HepG2 (cell line): Measurements from ENCODE around the gene CORO1C. TPM values are rescaled to one million over a fixed set of nuclear protein-coding genes. Genes with fewer than 3 reads are reported as not detected.

ENCODE experiments used
- AHDC1 ChIP-seq: sonication (generic); formaldehyde crosslinking; IDR thresholded peaks from 2 replicates; pipeline ENCODE4 v1.5.1; 2020; ENCODE audit warnings: mild to moderate bottlenecking, missing genetic modification reagents, borderline replicate concordance
- CHD4 ChIP-seq: fragments of 200-600 bp; sonication (generic); IDR thresholded peaks from 2 replicates; pipeline ENCODE4 v1.7.0; 2017; ENCODE audit warnings: mild to moderate bottlenecking, low read length, borderline replicate concordance
- FLYWCH1 ChIP-seq: sonication (generic); formaldehyde crosslinking; IDR thresholded peaks from 2 replicates; pipeline ENCODE4 v1.8.1; 2023; ENCODE audit warnings: mild to moderate bottlenecking, missing genetic modification reagents
- JARID2 ChIP-seq: sonication (generic); formaldehyde crosslinking; IDR thresholded peaks from 2 replicates; pipeline ENCODE4 v1.8.1; 2023; ENCODE audit warnings: missing genetic modification reagents, inconsistent platforms; ENCODE audit not compliant: insufficient replicate concordance
- MAX ChIP-seq: IDR thresholded peaks from 2 replicates; pipeline ENCODE4 v1.6.1; 2012; ENCODE audit warnings: inconsistent platforms
- MTA1 ChIP-seq: sonication (generic); formaldehyde crosslinking; IDR thresholded peaks from 2 replicates; pipeline ENCODE4 v1.4.0; 2020; ENCODE audit warnings: missing genetic modification reagents, mild to moderate bottlenecking, borderline replicate concordance
- NCOR1 ChIP-seq: fragments of 200-600 bp; sonication (generic); IDR thresholded peaks from 2 replicates; pipeline ENCODE4 v1.7.0; 2017; ENCODE audit warnings: antibody characterized with exemption, low read length, borderline replicate concordance
- RFXAP ChIP-seq: sonication (generic); formaldehyde crosslinking; IDR thresholded peaks from 2 replicates; pipeline ENCODE4 v1.4.0; 2020; ENCODE audit warnings: missing genetic modification reagents, borderline replicate concordance
- SMC3 ChIP-seq: IDR thresholded peaks from 2 replicates; pipeline ENCODE4 v1.6.1; 2011; ENCODE audit warnings: low read length, improper control_type of control experiment
- SYNCRIP ChIP-seq: fragments of 200-400 bp; formaldehyde crosslinking; IDR thresholded peaks from 2 replicates; pipeline ENCODE4 v1.6.1; 2018; ENCODE audit warnings: mild to moderate bottlenecking, low read depth, low read length; ENCODE audit not compliant: insufficient read depth
- ZBTB7B ChIP-seq: sonication (generic); formaldehyde crosslinking; IDR thresholded peaks from 2 replicates; pipeline ENCODE4 v1.4.0; 2020; ENCODE audit warnings: missing genetic modification reagents
- ZNF224 ChIP-seq: sonication (generic); formaldehyde crosslinking; IDR thresholded peaks from 2 replicates; pipeline ENCODE4 v1.5.0; 2020; ENCODE audit warnings: mild to moderate bottlenecking, missing genetic modification reagents
- ZNF33A ChIP-seq: sonication (generic); formaldehyde crosslinking; IDR thresholded peaks from 2 replicates; pipeline ENCODE4 v1.5.1; 2020; ENCODE audit warnings: missing genetic modification reagents, mild to moderate bottlenecking, moderate library complexity, borderline replicate concordance
- ZNF564 ChIP-seq: sonication (generic); formaldehyde crosslinking; IDR thresholded peaks from 2 replicates; pipeline ENCODE4 v1.8.1; 2023; ENCODE audit warnings: mild to moderate bottlenecking, missing genetic modification reagents
- ZNF652 ChIP-seq: IDR thresholded peaks from 2 replicates; pipeline ENCODE4 v1.6.1; 2016; ENCODE audit warnings: low read depth, borderline replicate concordance
- ZXDC ChIP-seq: sonication (generic); formaldehyde crosslinking; IDR thresholded peaks from 2 replicates; pipeline ENCODE4 v1.5.0; 2020; ENCODE audit warnings: mild to moderate bottlenecking, missing genetic modification reagents
- polyA plus RNA-seq, 8 experiments: library from polyadenylated mRNA; depleted of rRNA in 3 of 8; stranded (reverse) in 7 of 8; unstranded in 1 of 8; fragments of >200 nt; fragmentation: Illumina TruSeq in 4 of 8; extraction: Trizol in 4 of 8; gene quantifications; 2 replicates each; pipeline versions ENCODE4 v1.2.1 to v1.2.3, GENCODE V29; 2011 to 2016; ENCODE audit warnings: low read depth in 4 of 8, missing spikeins in 1 of 8, mixed read lengths in 1 of 8; ENCODE audit not compliant: insufficient read depth in 1 of 8
- total RNA-seq, 5 experiments: library from RNA; depleted of rRNA; stranded (reverse); fragments of >200 nt; fragmentation: Illumina TruSeq; extraction: Trizol; gene quantifications; 2 replicates each; pipeline ENCODE4 v1.2.3, GENCODE V29; 2016; ENCODE audit warnings: low read depth in 1 of 5
- TF ChIP-seq, protein P1 (sequence below): IDR thresholded peaks from 2 replicates; pipeline ENCODE4 v1.6.1; 2016; ENCODE audit warnings: mild to moderate bottlenecking

The CORO1C gene
- total and polyA plus RNA-seq, 2 of the 13 experiments (the other 11 are each of a cell fraction or from before 2014, with no cell fraction given), result 73.7 to 131 TPM

GRCh38 chr12:108689314-108690190, 41.8 kb downstream of the CORO1C start (continued):
- TF ChIP-seq CHD4 (peak; percentile 48; the same call in 1 of the 2 replicates), SYNCRIP (no peak), MAX (no peak), ZNF652 (CRISPR knock-in tag) (peak; percentile 29; the same call in 1 of the 2 replicates), ZXDC (no peak), ZBTB7B (CRISPR knock-in tag) (0 out of 2 replicates have a peak, but pooled peaks have one; percentile 45), JARID2 (CRISPR knock-in tag) (no peak), RFXAP (CRISPR knock-in tag) (no peak), SMC3 (peak; percentile 30), MTA1 (CRISPR knock-in tag) (no peak), ZNF224 (CRISPR knock-in tag) (no peak), ZNF33A (CRISPR knock-in tag) (no peak), NCOR1 (no peak), FLYWCH1 (no peak), ZNF564 (CRISPR knock-in tag) (no peak), AHDC1 (CRISPR knock-in tag) (0 out of 2 replicates have a peak, but pooled peaks have one; percentile 8)
- TF ChIP-seq, protein P1, sequence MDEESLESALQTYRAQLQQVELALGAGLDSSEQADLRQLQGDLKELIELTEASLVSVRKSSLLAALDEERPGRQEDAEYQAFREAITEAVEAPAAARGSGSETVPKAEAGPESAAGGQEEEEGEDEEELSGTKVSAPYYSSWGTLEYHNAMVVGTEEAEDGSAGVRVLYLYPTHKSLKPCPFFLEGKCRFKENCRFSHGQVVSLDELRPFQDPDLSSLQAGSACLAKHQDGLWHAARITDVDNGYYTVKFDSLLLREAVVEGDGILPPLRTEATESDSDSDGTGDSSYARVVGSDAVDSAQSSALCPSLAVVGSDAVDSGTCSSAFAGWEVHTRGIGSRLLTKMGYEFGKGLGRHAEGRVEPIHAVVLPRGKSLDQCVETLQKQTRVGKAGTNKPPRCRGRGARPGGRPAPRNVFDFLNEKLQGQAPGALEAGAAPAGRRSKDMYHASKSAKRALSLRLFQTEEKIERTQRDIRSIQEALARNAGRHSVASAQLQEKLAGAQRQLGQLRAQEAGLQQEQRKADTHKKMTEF, result 0 out of 2 replicates have a peak, but pooled peaks have one; percentile 25
